NCI-H146 treated with DMSO at 0.1 percent for 48 hours (cell line): Measurements from ENCODE around the gene PLCD1.
"Not testable (repeated sequence)": the region's sequence is repeated elsewhere in the genome, so short reads cannot be mapped to it uniquely, and the experiment has no call there.

ENCODE experiments used
- DNase-seq: peaks from one replicate; lab custom pipeline; 2025; ENCODE audit not compliant: unreplicated experiment; lab: John Stamatoyannopoulos, UW

The PLCD1 gene

GRCh38 chr3:38038447-38038911 lies 9.0 kb upstream of the PLCD1 start:
- no peak for DNase-seq

DNA sequence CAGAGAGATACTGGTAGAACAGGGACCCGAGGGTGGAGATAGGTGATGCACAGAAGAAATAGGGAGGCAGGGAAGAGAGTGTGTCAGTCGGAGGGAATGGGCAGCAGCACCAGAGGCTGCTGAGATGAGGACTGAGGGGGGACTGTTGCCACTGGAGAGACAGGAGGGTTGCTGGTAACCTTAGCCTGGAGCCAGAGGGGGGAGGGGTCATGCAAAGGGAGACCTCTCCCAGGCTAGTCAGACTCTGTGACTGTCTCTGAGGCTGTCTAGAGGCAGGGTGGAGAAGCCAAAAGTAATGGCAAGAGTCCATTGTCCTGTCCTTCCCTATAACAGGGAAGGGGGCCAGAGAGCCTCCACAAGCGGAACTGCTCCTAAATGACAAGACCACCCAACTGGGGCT lies 7.5 kb upstream of the PLCD1 start:
- no peak for DNase-seq

GRCh38 chr3:38036286-38036685 lies 6.8 kb upstream of the PLCD1 start:
- no peak for DNase-seq

DNA sequence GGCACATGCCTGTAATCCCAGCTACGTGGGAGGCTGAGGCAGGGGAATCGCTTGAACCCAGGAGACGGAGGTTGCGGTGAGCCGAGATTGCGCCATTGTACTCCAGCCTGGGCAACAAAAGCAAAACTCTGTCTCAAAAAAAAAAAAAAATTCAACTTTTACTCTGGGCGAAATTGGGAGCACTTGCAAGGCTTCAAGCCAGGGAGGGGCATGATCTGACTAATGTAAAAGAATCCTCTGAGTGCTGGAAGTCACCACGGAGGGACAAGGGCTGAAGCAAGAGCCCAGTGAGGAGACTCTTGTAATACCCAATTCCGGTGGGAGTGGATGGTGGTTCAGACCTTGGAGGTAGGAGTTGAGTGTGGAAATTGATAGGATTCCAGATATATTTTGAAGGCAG lies 4.9 kb upstream of the PLCD1 start:
- DNase-seq = not testable (repeated sequence)

DNA sequence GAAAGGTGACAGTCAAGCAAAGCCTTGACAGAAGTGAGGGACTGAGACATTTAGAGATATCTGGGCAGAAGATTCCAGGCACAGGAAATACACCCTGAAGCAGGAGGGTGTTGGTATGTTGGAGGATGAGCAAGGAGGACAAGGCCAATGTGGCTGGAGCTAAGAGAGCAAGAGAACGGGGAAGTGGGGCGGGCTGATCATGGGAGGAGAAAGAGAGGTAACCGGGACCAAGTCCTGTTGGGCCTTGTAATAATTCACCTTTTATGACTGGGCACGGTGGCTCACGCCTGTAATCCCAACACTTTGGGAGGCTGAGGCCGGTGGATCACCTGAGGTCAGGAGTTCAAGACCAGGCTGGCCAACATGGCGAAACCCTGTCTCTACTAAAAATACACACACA lies 4.1 kb upstream of the PLCD1 start:
- not testable (repeated sequence) for DNase-seq

DNA sequence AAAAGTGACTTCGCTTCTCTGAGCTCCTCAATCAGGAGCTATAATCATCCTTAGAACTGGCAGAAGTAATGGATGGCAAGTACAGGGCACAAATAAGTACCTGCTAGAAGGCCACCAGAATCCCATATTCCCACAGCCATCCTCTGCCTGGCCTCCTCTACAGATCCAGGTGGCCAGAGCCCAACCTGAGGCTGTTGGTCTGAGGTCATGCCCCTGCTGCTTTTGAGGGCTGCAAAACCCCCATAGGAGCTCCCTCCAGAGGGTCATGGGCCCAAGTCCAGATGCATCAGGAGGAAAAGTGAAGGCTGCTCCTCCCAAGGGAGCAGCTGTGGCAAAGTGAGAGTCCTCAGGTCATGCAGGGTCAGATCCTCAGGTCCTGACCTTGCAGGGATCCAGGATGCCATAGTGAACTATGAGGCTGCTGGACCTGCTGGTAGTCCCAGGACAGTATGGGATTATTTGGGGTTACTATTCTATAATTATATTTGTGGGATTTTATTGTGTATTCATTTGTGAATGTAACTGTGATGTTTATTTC lies 3.0 kb upstream of the PLCD1 start:
- no peak for DNase-seq

GRCh38 chr3:38031022-38031994 lies 1.9 kb upstream of the PLCD1 start:
- no peak for DNase-seq

GRCh38 chr3:38030126-38031021 lies 932 bp upstream of the PLCD1 start:
- DNase-seq = no peak

DNA sequence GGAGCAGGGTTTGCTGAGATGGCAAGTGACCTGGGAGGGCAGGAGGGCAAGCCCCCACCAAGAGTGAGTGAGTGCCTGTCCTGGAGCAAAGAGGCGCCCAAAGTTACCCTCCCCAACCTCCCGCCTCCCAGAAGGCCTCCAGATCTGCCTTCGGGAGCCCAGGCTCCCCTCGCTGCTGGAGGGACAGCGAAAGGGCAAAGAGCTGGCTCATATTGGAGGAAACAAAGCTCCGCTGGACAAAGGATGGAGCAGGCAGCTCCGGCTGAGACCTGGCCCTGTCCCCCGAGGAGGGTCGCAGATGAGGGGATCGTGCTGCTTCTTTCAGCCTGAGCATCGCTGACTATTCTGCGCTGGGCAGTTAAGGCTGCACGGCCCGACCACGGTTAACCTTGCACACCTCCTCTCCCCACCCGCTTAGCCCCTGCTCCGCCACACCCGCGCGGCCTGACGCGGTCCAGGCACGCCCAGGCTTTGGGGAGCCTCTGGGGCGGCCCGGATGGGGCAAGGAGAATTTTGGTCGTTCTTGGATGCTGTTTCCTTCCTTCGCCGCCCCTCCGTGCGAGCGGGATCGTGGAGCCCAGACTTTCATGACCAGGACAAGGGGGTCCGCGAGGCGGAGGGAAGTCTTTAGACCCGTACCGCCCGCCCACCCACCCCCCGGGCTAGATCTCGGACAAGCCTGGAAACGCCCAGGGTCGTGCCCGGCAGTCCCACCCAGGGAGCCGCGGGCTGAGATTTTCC lies 651 bp downstream of the PLCD1 start:
- DNase-seq = no peak

GRCh38 chr3:38027466-38028465 lies 1.7 kb downstream of the PLCD1 start:
- DNase-seq = no peak

DNA sequence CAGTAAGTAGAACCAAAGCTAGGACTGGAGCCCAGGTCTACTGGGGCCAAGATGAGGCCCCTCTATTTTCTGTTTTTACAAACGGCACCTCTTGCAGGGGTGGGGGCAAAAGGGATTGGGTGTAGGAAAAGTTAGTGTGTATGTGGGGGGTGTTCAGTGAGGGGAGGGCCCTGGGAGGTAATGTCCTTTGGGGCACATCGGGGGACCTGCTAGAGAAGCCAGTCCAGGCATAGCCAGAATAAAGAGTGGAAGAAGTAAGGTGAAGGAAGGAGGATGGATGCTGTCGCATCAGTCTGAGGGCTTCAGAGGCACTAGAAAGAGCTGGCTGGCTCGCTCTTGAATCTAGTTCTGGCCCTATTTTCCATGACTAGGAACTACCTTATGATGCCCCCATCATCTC lies 2.6 kb downstream of the PLCD1 start:
- DNase-seq = no peak

DNA sequence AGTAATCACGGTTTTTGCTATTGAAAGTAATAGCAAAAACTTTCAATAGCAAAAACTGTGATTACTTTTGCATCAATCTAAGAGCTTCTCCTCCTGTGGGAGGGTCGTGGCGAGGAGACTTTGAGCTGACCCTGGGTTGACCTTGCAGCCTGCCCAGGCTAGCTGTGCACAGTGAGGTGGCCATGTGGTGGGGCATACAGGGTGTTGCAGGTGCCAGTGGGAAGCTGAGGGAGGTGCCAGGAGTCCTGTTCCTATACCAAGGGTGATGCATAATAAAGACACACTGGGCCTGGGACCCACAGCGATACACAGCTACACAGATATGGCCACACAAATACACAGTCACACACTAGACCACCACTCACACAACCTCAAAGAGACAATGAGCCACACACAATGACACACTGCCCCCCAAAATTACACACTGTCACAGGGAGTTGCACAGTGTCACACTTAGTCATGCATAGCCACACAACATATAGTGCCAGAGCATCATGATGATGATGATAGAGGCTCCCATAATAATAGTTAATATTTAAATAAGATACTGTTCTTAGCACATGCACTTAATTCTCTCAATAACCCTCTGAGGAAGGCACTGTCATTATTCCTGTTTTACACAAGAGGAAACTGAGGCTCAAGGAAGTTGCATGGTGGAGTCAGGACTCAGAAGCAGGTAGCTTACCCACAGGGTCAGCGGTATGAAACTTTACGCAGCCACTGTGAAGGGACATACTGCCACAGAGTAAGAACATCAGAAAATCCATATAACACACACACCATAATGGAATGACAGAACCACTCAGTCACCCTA lies 6.3 kb downstream of the PLCD1 start:
- DNase-seq = no peak

GRCh38 chr3:38022301-38022700 lies 7.1 kb downstream of the PLCD1 start:
- DNase-seq = no peak

- DNase-seq = no peak
Observed at GRCh38 chr3:38021196-38021595, 8.2 kb downstream of the PLCD1 start.

- no peak for DNase-seq
Observed at GRCh38 chr3:38020342-38020726, 9.1 kb downstream of the PLCD1 start.

DNA sequence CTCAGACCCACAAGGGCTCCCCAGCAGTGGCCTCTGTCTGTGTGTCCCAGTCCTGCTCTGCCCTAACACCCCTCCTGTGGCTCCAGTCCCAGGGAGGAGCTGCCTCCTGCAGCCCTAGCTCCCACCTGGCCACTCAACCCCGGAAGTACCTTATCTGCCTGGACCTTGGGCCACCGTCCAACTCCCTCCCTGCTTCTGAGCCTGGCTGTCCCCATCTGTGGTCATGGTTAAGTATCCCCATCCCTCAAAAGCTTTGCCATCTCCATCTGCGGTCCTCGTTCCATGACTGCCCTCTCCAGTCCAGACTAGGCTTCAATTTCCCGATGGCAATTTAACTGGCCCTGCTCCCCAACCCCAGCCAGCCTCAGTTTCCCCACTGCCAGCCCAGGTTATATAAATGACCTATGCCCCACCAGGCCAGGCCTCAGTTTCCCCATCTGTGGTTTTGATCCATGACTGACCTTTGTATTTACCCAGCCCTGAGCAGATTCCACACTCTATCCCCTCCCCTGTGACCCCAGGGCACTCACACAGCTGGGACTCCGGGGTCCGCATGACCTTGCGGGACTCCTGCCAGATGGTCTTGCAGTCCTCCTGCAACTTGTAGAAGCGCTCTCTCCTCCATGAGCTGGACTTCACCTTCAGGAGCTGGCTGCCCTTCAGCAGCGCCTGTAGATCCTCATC lies 9.6 kb downstream of the PLCD1 start:
- no peak for DNase-seq

- DNase-seq = no peak
Observed at GRCh38 chr3:38018296-38019266, 10.9 kb downstream of the PLCD1 start.
